ENCODE results near the gene AGAP1. TPM values are rescaled to one million over a fixed set of nuclear protein-coding genes. Genes with fewer than 3 reads are reported as not detected.

Gene AGAP1
- total RNA-seq, 6 experiments from 2014 or later, result 14.1 to 16.0 (median 15.1) TPM

DNA sequence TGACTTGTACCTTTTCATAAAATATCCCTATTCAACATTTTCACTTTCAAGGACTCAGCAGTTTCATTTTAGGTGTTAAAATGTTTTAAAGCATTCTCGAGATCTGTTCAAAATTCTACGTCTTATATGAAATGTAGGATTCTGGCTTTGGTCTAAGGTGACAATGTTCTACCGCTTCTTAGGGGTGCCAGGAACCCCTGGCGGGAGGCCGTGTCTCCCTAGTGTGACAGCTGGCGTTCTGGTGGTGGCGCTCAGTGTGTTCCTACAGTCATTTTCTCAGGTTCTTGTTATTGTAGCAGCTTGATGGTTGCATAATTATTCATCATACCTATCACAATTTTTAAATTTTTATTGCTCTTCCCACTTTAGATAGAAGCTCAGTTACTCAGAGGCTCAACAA, 204.6 kb downstream of the AGAP1 start:
- Mint-ChIP-seq H3K4me3 (no peak overlapping the region), H3K9me3 (no peaks in the 10 kb centered on the region), H3K27me3 (ENCODE audit: insufficient read depth) (peaks cover 1% of the 10 kb centered on the region; the same call in 1 of the 2 replicates), H3K4me1 (ENCODE audit: low read depth) (peaks cover 17% of the 10 kb centered on the region), H3K27ac (no peak overlapping the region), H3K36me3 (ENCODE audit: low read depth) (no peaks in the 10 kb centered on the region)
- no peak for DNase-seq
- TF ChIP-seq, protein P1, sequence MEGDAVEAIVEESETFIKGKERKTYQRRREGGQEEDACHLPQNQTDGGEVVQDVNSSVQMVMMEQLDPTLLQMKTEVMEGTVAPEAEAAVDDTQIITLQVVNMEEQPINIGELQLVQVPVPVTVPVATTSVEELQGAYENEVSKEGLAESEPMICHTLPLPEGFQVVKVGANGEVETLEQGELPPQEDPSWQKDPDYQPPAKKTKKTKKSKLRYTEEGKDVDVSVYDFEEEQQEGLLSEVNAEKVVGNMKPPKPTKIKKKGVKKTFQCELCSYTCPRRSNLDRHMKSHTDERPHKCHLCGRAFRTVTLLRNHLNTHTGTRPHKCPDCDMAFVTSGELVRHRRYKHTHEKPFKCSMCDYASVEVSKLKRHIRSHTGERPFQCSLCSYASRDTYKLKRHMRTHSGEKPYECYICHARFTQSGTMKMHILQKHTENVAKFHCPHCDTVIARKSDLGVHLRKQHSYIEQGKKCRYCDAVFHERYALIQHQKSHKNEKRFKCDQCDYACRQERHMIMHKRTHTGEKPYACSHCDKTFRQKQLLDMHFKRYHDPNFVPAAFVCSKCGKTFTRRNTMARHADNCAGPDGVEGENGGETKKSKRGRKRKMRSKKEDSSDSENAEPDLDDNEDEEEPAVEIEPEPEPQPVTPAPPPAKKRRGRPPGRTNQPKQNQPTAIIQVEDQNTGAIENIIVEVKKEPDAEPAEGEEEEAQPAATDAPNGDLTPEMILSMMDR (IDR thresholded peaks at IDR 0.05), result no peak

DNA sequence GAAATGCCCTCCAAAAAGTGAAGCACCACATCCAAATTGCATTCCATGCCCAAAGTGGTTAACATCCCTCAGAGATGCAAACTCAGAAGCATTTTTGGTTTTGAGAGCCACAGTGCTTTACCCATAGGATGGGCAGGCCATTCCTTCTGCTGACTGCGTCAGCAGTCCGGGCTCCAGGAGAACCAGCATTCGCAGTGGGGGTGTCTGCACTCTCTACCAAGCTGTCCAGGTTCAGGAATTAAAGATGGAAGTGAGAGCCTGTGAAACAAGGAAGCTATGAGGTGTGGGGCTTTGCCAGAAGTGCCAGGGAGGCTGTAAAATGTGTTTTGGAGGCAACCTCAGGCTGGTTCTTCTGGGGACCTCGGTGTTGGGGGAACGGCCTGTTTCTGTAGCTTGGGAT, 205.7 kb downstream of the AGAP1 start:
- Mint-ChIP-seq H3K9me3 (no peaks in the 10 kb centered on the region), H3K36me3 (ENCODE audit: low read depth) (no peaks in the 10 kb centered on the region), H3K4me3 (no peak overlapping the region), H3K4me1 (ENCODE audit: low read depth) (peaks cover 17% of the 10 kb centered on the region), H3K27ac (no peak overlapping the region), H3K27me3 (ENCODE audit: insufficient read depth) (0 out of 2 replicates have a peak, but pooled peaks cover 1% of the 10 kb centered on the region)
- TF ChIP-seq, protein P1 (IDR thresholded peaks at IDR 0.05), result no peak
- no peak for DNase-seq

DNA sequence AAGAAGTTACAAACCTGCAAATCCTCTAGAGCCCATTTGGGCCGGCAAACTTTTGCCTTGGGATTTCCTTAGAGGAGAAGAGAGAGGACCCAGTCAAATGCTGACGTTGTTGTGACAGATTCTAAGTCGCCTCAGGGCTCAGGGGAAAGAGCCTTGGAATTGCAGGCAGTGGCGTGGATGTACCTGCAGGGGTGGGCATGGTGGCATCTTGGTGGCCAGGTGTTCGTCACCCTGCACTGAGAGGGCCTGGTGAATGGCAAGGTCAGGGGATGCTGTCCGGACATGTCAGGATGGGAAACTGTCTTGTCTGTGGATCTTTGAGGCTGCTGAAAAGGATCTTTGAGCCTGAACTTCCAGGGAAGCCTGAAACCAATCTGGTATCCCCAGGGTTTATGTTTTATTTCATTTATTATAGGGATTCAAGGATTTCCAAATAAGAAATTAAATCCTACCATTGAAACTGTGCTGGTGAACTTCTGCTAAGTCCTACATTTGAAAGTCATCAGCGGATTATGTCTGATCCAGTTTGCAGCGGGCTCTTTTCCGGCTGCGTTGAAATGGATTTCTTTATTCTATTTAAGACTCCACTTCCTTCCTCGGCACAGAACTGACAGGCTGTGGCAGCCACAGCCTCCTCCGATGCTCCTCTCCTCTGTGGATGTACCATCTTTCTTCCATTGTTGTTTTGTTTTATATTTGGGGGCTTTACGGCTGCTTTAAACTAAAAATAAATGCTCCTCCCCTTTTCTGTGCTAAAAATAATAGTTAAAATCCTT, 207.6 kb downstream of the AGAP1 start:
- TF ChIP-seq, protein P1 (IDR thresholded peaks at IDR 0.05), result no peak
- no peaks in the 10 kb centered on the region for H3K9me3 Mint-ChIP-seq
- no peak overlapping the region for H3K27ac Mint-ChIP-seq
- H3K36me3 Mint-ChIP-seq (ENCODE audit: low read depth), result no peaks in the 10 kb centered on the region
- DNase-seq, result no peak
- H3K4me1 Mint-ChIP-seq (ENCODE audit: low read depth), result peaks cover 17% of the 10 kb centered on the region
- H3K27me3 Mint-ChIP-seq (ENCODE audit: insufficient read depth), result 0 out of 2 replicates have a peak, but pooled peaks cover 1% of the 10 kb centered on the region
- no peak overlapping the region for H3K4me3 Mint-ChIP-seq

DNA sequence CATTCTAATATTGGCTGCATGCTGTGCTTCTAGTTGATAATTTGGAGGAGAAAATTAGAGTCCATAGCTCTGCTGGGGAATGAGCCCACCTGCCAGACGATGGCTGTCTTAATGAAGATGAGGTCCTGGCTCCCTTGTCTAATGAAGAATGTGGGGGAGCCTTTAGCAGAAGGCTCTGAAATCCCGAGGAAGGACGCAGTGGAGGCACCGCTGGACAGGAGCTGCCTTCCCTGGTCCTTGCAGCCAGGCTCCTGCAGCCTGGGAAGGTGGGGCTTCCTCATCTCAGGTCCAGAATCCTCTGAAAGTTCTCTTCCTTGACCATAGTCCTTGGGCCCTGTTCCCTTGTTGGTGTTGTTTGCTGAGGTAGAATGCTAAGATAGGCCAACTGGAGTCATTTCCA, 208.3 kb downstream of the AGAP1 start:
- no peaks in the 10 kb centered on the region for H3K36me3 Mint-ChIP-seq (ENCODE audit: low read depth)
- H3K4me1 Mint-ChIP-seq (ENCODE audit: low read depth), result peaks cover 17% of the 10 kb centered on the region
- H3K4me3 Mint-ChIP-seq, result no peak overlapping the region
- TF ChIP-seq, protein P1 (IDR thresholded peaks at IDR 0.05), result no peak
- H3K27me3 Mint-ChIP-seq (ENCODE audit: insufficient read depth), result 0 out of 2 replicates have a peak, but pooled peaks cover 1% of the 10 kb centered on the region
- DNase-seq, result no peak
- no peaks in the 10 kb centered on the region for H3K9me3 Mint-ChIP-seq
- H3K27ac Mint-ChIP-seq, result peak overlapping the region; percentile 85

GRCh38 chr2:235703711-235704295, 210.0 kb downstream of the AGAP1 start:
- Mint-ChIP-seq H3K4me1 (ENCODE audit: low read depth) (peaks cover 26% of the 10 kb centered on the region), H3K27ac (no peak overlapping the region), H3K9me3 (no peaks in the 10 kb centered on the region), H3K4me3 (no peak overlapping the region), H3K27me3 (ENCODE audit: insufficient read depth) (peaks cover 4% of the 10 kb centered on the region; the same call in 1 of the 2 replicates), H3K36me3 (ENCODE audit: low read depth) (no peaks in the 10 kb centered on the region)
- TF ChIP-seq, protein P1 (IDR thresholded peaks at IDR 0.05), result no peak
- no peak for DNase-seq

Measured in HFFc6 (cell line).